CD4-positive, alpha-beta memory T cell (primary cell): Measurements from ENCODE around the gene DPM2. TPM values are rescaled to one million over a fixed set of nuclear protein-coding genes. Genes with fewer than 3 reads are reported as not detected.

Experiments
- CTCF ChIA-PET: fragments of 350-600 bp; sonication (Branson Sonifier 250); formaldehyde crosslinking; loops from one replicate; lab custom pipeline; 2021; ENCODE audit warnings: inconsistent platforms; ENCODE audit not compliant: partially characterized antibody; lab: Charles Lee
- POLR2A ChIA-PET: fragments of 350-600 bp; sonication (Branson Sonifier 250); formaldehyde crosslinking; loops from one replicate; lab custom pipeline; 2021; ENCODE audit not compliant: partially characterized antibody; lab: Charles Lee
- DNase-seq, 5 donors: peaks; one replicate each; pipeline versions ENCODE4 v3.0.0 to v3.0.0-alpha.2; 2020 to 2022; ENCODE audit warnings: mixed read lengths in 1 of 5
- H3K27ac ChIP-seq: one replicate; pipeline ENCODE4 v1.7.0; 2013; ENCODE audit warnings: low read depth, low read length
- H3K27me3 ChIP-seq: 2 replicates; pipeline ENCODE4 v1.7.0; 2013; ENCODE audit warnings: mild to moderate bottlenecking, low read length, moderate library complexity; ENCODE audit not compliant: insufficient read depth
- H3K36me3 ChIP-seq: 2 replicates; pipeline ENCODE4 v1.7.0; 2013; ENCODE audit warnings: mild to moderate bottlenecking, low read length, moderate library complexity; ENCODE audit not compliant: insufficient read depth
- H3K4me1 ChIP-seq: 2 replicates; pipeline ENCODE4 v1.7.0; 2013; ENCODE audit warnings: mild to moderate bottlenecking, low read length, moderate library complexity; ENCODE audit not compliant: insufficient read depth
- H3K4me3 ChIP-seq, 2 donors: one replicate each; pipeline ENCODE4 v1.7.0; 2013; ENCODE audit warnings: low read length in 2 of 2, mild to moderate bottlenecking in 1 of 2
- H3K9me3 ChIP-seq, 2 donors: one replicate each; pipeline ENCODE4 v1.7.0; 2013; ENCODE audit warnings: low read length in 2 of 2, control low read depth in 1 of 2; ENCODE audit not compliant: control insufficient read depth in 1 of 2
- H3K27ac Mint-ChIP-seq, 7 donors: one replicate each; pipeline ENCODE4 v1.8.0; 2020 to 2021; ENCODE audit warnings: mixed read lengths in 7 of 7, mild to moderate bottlenecking in 6 of 7, inconsistent platforms in 3 of 7, moderate library complexity in 3 of 7
- H3K27me3 Mint-ChIP-seq, 2 donors: one replicate each; pipeline ENCODE4 v1.8.0; 2020 to 2021; ENCODE audit warnings: mixed read lengths in 2 of 2
- H3K36me3 Mint-ChIP-seq, 2 donors: one replicate each; pipeline ENCODE4 v1.8.0; 2020 to 2021; ENCODE audit warnings: mixed read lengths in 2 of 2, inconsistent platforms in 1 of 2, mild to moderate bottlenecking in 1 of 2
- H3K4me1 Mint-ChIP-seq, 4 donors: one replicate each; pipeline ENCODE4 v1.8.0; 2020 to 2021; ENCODE audit warnings: mixed read lengths in 4 of 4, mild to moderate bottlenecking in 1 of 4
- H3K4me3 Mint-ChIP-seq, 8 donors: one replicate each; pipeline ENCODE4 v1.8.0; 2020 to 2021; ENCODE audit warnings: mixed read lengths in 8 of 8, mild to moderate bottlenecking in 7 of 8, moderate library complexity in 6 of 8, inconsistent platforms in 3 of 8
- H3K9me3 Mint-ChIP-seq, 8 donors: one replicate each; pipeline ENCODE4 v1.8.0; 2020 to 2021; ENCODE audit warnings: mixed read lengths in 8 of 8, mild to moderate bottlenecking in 5 of 8, inconsistent platforms in 3 of 8, moderate library complexity in 1 of 8
- intact Hi-C: fragments of 100-400 bp; cut with micrococcal nuclease; formaldehyde crosslinking; loops from one replicate; pipeline ENCODE4 v1.15.1; 2023
- polyA plus RNA-seq, 2 donors: library from polyadenylated mRNA; unstranded; fragments of 300-500 nt; fragmentation: Illumina TruSeq; gene quantifications; one replicate each; pipeline ENCODE4 v1.2.3, GENCODE V29; 2021
- total RNA-seq, 2 experiments: library from RNA; stranded (reverse); gene quantifications; one replicate each; pipeline ENCODE4 v1.2.3, GENCODE V29; 2021

The DPM2 gene
- total and polyA plus RNA-seq, 4 experiments from 2014 or later = 37.0 to 43.1 (median 40.3) TPM

DNA sequence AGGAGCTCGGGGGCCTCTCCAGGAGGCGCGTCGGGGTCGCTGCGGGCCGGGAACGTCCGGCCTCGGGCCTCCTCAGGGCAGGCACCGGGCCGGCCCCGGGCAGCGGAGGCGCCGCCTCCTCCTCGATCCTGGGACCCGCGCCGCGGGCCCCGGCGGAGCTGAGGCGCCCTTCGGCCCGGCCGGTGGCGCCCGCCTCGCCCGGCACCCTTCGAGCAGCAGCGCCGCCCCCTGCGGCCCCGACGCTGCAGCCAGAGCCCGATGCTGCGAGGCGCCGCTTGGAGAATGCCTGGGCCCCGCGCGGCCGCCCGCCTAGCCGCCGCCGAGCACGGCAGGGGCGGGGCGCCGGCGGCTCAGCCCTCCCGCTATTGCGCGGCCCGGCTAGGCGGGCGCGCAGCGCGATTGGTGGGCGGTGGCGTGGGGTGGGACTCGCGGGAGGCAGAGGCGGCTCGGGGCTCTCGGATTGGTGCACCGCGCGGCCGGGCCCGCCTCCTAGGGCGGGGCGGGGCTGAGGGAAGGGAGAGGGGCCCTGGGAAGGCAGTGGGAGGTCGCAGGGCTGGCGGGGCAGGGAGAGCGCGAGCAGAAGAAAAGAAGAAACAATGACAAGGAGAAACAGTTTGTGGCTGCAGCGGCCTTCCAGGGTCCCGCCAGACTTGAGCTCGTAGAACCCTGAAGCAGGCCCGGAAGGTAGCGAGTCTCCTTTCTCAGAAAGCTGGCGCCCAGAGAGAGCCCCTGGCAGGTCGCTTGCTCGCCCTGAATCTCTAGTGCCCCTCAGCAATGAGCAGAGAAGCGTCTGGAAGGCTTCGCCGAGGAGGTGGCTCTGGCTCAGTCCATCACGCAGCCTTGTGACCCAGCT is 43.3 kb upstream of the DPM2 start, which contains the start of gene EEIG1:
Gene EEIG1, minus strand, starts transcription at position 284 of the 853 bp plus-strand sequence. CDS start 852 bp downstream, outside the sequence.
- no peaks in the 10 kb centered on the region for H3K9me3 Mint-ChIP-seq
- Histone ChIP-seq H3K27ac (peak within 1 kb of the TSS; percentile 78), H3K4me3 (peak within 1 kb of the TSS; percentile 72 to 92), H3K27me3 (no peaks in the 10 kb centered on the region), H3K4me1 (peaks cover 46% of the 10 kb centered on the region), H3K9me3 (no peaks in the 10 kb centered on the region), H3K36me3 (peaks cover 5% of the 10 kb centered on the region)
- intact Hi-C loops = loop anchor here (1.0 kb wide), 6 partner anchors 10 to 86 kb away; partner anchors contain the start of gene NAIF1
- peaks cover 27 to 51% (median 38%) of the 10 kb centered on the region in 4 donors for H3K4me1 Mint-ChIP-seq
- H3K4me3 Mint-ChIP-seq = peak within 1 kb of the TSS; percentile 94 to 98 (median 97)
- DNase-seq = peak; percentile 96 to 99 (median 97)
- CTCF ChIA-PET = interaction anchor here (0.6 to 17.5 kb wide), 13 partner anchors 10 to 53 kb away, joined by 3 to 182 read pairs (median 4); no protein-coding TSS in a partner anchor
- H3K27ac Mint-ChIP-seq = peak within 1 kb of the TSS; percentile 92 to 97 (median 94)
- H3K36me3 Mint-ChIP-seq = peaks cover 24 to 33% of the 10 kb centered on the region in 2 donors
- POLR2A ChIA-PET = interaction anchor here (0.8 to 36.2 kb wide), 11 partner anchors 10 to 211 kb away, joined by 4 to 1317 read pairs (median 13); partner anchors contain the start of genes DPM2, NAIF1 and SLC25A25
- no peaks in the 10 kb centered on the region for H3K27me3 Mint-ChIP-seq

DNA sequence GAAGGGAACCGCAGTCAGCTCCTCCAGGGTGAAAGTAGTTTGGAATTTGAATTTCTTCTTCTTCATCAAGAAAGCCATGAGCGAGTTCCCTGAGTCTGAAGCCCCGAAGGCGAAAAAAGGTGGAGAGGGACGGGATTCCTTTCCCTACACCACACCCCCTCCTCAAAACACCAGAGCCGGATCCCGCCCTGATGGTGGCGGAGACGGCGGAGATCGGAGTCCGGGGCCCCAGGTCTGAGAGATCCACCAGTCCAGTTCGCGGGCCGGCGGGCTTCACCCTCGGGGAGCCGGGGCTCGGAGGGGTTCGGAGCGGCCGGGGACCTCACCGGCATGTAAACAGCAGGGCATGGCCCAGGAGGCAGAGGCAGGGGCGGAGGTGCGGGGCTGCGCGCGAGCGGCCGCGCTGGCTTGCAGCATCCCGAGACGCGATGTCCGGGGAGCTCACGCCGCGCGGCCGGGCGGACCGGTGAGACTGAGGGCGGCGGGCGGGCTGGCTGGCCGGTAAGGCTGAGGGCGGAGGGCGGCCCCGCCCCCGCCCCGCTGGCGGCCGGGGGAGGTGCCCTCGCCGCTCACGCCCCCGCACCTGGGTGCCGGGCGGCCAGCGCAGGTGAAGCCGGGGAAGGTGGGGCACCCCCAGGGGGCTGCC is 42.5 kb upstream of the DPM2 start:
- Histone ChIP-seq H3K27me3 (no peaks in the 10 kb centered on the region), H3K4me1 (peaks cover 54% of the 10 kb centered on the region), H3K36me3 (peaks cover 12% of the 10 kb centered on the region), H3K27ac (peak overlapping the region; percentile 78), H3K9me3 (no peaks in the 10 kb centered on the region), H3K4me3 (peak overlapping the region; percentile 72 to 92)
- POLR2A ChIA-PET = interaction anchor here (0.8 to 36.2 kb wide), 11 partner anchors 11 to 210 kb away, joined by 4 to 1317 read pairs (median 13); partner anchors contain the start of genes DPM2, NAIF1 and SLC25A25
- peak; percentile 31 to 60 (median 53) for DNase-seq
- H3K4me1 Mint-ChIP-seq = peaks cover 32 to 58% (median 45%) of the 10 kb centered on the region in 4 donors
- CTCF ChIA-PET = interaction anchor here (1.0 to 17.5 kb wide), 9 partner anchors 25 to 90 kb away, joined by 3 to 182 read pairs (median 6); no protein-coding TSS in a partner anchor
- H3K9me3 Mint-ChIP-seq = no peaks in the 10 kb centered on the region
- H3K27ac Mint-ChIP-seq = peak overlapping the region; percentile 86 to 97 (median 91)
- H3K36me3 Mint-ChIP-seq = peaks cover 30 to 39% of the 10 kb centered on the region in 2 donors
- intact Hi-C loops = no loop called here
- no peaks in the 10 kb centered on the region for H3K27me3 Mint-ChIP-seq
- H3K4me3 Mint-ChIP-seq = peak overlapping the region; percentile 92 to 98 (median 97)

DNA sequence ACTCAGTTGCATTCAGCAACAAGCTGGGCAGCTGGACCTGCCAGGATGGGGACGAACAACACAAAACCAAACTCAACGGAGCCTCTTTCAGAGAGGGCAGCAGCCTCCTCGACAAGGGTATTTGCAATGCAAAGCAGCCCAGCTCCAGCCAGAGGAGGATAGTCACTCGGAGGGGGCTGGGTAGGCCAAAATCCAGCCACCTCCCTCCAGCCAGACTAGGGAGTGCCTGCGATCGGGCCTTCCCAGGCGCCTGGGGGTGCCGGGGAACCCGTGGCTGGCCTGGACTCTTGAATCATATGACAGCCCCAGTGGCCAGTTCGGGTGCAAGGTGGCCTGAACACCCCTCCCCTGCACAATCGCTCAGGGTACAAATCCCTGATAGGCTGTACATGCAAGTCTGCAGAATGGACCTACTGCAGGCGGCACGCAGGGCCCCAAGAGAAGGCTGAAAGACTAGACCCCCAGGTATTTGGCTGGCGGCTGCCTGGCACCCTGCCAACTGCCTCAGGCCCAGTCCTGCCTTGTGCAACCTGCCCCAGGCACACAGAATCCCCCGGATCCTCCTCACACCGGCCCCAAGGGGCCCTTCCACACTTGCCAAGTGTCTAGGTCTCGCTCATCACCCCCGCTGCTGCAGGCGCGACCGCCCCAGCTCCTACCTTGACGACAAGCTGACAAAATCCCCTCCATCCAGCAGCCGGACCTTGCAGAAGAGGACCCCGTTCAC is 41.8 kb upstream of the DPM2 start:
- peak overlapping the region; percentile 72 to 92 for H3K4me3 ChIP-seq
- Mint-ChIP-seq H3K9me3 (no peaks in the 10 kb centered on the region), H3K27ac (peak overlapping the region; percentile 86 to 97 (median 91)), H3K4me1 (peaks cover 33 to 65% (median 46%) of the 10 kb centered on the region in 4 donors), H3K4me3 (peak overlapping the region; percentile 92 to 98 (median 97)), H3K27me3 (no peaks in the 10 kb centered on the region), H3K36me3 (peaks cover 33 to 43% of the 10 kb centered on the region in 2 donors)
- peaks cover 12% of the 10 kb centered on the region for H3K36me3 ChIP-seq
- ChIA-PET POLR2A (interaction anchor here (1.0 to 36.2 kb wide), 12 partner anchors 12 to 107 kb away, joined by 4 to 1317 read pairs (median 12); partner anchors contain the start of genes DPM2, NAIF1 and SLC25A25), CTCF (interaction anchor here (0.8 to 17.5 kb wide), 13 partner anchors 14 to 90 kb away, joined by 3 to 182 read pairs (median 5); no protein-coding TSS in a partner anchor)
- intact Hi-C loops = no loop called here
- H3K4me1 ChIP-seq = peaks cover 60% of the 10 kb centered on the region
- H3K27me3 ChIP-seq = no peaks in the 10 kb centered on the region
- DNase-seq = no peak
- H3K9me3 ChIP-seq = no peaks in the 10 kb centered on the region
- peak overlapping the region; percentile 78 for H3K27ac ChIP-seq

DNA sequence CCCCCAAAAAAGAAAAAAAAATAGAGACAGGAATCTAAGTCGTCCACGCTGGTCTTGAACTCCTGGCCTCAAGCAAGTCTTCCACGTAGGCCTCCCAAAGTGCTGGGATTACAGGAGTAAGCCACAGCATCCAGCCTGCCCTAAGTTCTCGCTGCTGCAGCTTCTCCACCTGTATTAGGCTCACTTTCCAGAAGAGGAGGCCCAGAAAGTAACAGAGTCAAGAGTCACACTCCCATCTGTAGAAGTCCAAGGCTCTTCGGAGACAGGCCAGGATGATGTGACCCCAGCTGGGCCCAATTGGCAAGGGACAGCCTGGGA is 41.3 kb upstream of the DPM2 start:
- Histone ChIP-seq H3K27ac (peak overlapping the region; percentile 78), H3K4me3 (peak overlapping the region; percentile 72 to 92), H3K9me3 (no peaks in the 10 kb centered on the region), H3K36me3 (peaks cover 12% of the 10 kb centered on the region), H3K27me3 (no peaks in the 10 kb centered on the region), H3K4me1 (peaks cover 66% of the 10 kb centered on the region)
- no peaks in the 10 kb centered on the region for H3K27me3 Mint-ChIP-seq
- CTCF ChIA-PET = interaction anchor here (0.8 to 17.5 kb wide), 11 partner anchors 14 to 91 kb away, joined by 3 to 182 read pairs (median 5); no protein-coding TSS in a partner anchor
- POLR2A ChIA-PET = interaction anchor here (1.8 to 36.2 kb wide), 10 partner anchors 12 to 108 kb away, joined by 4 to 1317 read pairs (median 18); partner anchors contain the start of genes DPM2, NAIF1 and SLC25A25
- intact Hi-C loops = no loop called here
- no peaks in the 10 kb centered on the region for H3K9me3 Mint-ChIP-seq
- peak overlapping the region; percentile 86 to 97 (median 91) for H3K27ac Mint-ChIP-seq
- peaks cover 34 to 47% of the 10 kb centered on the region in 2 donors for H3K36me3 Mint-ChIP-seq
- no peak for DNase-seq
- H3K4me3 Mint-ChIP-seq = peak overlapping the region; percentile 92 to 98 (median 97)
- H3K4me1 Mint-ChIP-seq = peaks cover 37 to 70% (median 50%) of the 10 kb centered on the region in 4 donors

DNA sequence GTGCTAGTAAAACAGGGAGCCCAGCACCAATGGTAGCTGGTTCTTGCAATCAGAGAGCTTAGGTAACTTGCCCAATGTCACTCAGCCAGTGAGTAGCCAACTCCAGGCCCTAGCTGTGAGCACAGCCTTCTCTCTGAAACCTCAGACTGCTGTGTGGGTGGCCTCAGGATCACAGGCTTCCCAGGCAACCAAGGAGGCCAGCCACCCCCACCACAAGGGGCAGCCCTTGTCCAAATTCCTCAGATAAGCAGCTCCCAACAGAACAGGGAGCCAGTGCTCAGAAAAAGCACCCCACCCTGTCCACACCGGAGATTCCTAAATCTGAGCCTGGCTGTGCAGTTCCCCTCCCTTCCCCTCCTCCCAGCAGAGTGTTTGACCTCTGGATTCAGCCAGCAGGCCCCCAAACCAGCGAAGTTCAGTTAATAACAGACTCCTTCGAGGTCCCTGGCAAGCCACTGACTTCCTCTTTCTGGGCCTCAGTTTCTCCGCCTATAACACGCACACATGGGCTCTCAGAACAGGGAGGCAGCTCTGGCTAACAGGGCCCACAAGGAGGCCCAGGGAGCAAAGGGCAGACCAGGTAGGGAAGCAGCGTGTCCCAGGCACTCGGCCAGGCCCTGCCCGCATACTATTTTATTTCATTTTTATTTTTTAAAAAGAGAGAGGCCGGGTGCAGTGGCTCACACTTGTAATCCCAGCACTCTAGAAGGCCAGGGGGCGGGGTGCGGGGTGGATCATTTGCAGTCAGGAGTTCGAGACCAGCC is 40.4 kb upstream of the DPM2 start:
- peaks cover 34 to 72% (median 47%) of the 10 kb centered on the region in 4 donors for H3K4me1 Mint-ChIP-seq
- POLR2A ChIA-PET = interaction anchor here (0.7 to 36.2 kb wide), 15 partner anchors 8 to 199 kb away, joined by 3 to 1317 read pairs (median 6); partner anchors contain the start of genes DPM2, NAIF1 and SH2D3C

More for the DNA sequence above, 40.4 kb upstream of the DPM2 start:
- Histone ChIP-seq H3K4me3 (peak overlapping the region; percentile 72 to 92), H3K9me3 (no peaks in the 10 kb centered on the region), H3K27me3 (no peaks in the 10 kb centered on the region), H3K27ac (peak overlapping the region; percentile 78), H3K4me1 (peaks cover 69% of the 10 kb centered on the region), H3K36me3 (peaks cover 12% of the 10 kb centered on the region)
- no peaks in the 10 kb centered on the region for H3K9me3 Mint-ChIP-seq
- peak overlapping the region; percentile 92 to 98 (median 97) for H3K4me3 Mint-ChIP-seq
- peak overlapping the region; percentile 93 to 99 (median 97) for H3K27ac Mint-ChIP-seq
- H3K36me3 Mint-ChIP-seq = peaks cover 34 to 49% of the 10 kb centered on the region in 2 donors
- intact Hi-C loops = no loop called here
- DNase-seq = no peak
- H3K27me3 Mint-ChIP-seq = no peaks in the 10 kb centered on the region
- CTCF ChIA-PET = interaction anchor here (1.2 to 17.5 kb wide), 9 partner anchors 15 to 56 kb away, joined by 3 to 182 read pairs (median 6); no protein-coding TSS in a partner anchor
